Measurements from ENCODE around the gene ABCD2.
"Not testable (repeated sequence)": the region's sequence is repeated elsewhere in the genome, so short reads cannot be mapped to it uniquely, and the experiment has no call there.

The ABCD2 gene

GRCh38 chr12:39603065-39603464, 16.5 kb downstream of the ABCD2 start:
- Histone ChIP-seq H3K27me3 (ENCODE audit: low read depth) (no peaks in the 10 kb centered on the region; the same call in 1 of the 2 replicates), H3K4me3 (no peak overlapping the region), H3K4me1 (no peaks in the 10 kb centered on the region; the same call in 1 of the 2 replicates), H3K36me3 (replicated peaks) (no peaks in the 10 kb centered on the region), H3K9me3 (no peaks in the 10 kb centered on the region)
- DNase-seq (ENCODE audit: low spot score in 2 of 2), result no peak
- in situ Hi-C loops (cut with MboI; ENCODE audit: low sequenced_read_pairs), result no loop called here

- H3K4me3 ChIP-seq; in situ Hi-C loops (cut with MboI; ENCODE audit: low sequenced_read_pairs); H3K4me1 ChIP-seq; DNase-seq (ENCODE audit: low spot score in 2 of 2); H3K36me3 ChIP-seq (replicated peaks); H3K9me3 ChIP-seq; H3K27me3 ChIP-seq (ENCODE audit: low read depth): not testable (repeated sequence)
Observed at GRCh38 chr12:39601951-39602350, 17.7 kb downstream of the ABCD2 start.

DNA sequence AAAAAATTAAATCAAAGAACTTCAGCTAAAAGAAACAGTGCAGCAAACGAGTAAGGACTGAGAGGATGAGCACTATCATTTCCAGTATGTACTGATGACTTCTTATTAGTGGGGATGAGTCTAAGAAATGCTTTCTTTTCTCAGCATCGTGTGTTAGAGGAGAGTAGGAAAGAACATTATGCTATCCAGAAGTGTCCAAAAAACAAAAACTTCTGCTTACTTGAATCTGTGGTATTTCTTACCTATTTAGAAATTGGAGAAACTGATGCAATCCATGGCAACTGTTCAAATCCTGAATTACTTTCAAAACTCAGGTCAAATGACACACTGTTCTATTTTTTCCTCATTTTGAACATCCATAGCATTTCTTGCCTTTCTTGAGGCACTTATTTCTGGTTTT, 23.7 kb downstream of the ABCD2 start:
- no peaks in the 10 kb centered on the region for H3K36me3 ChIP-seq (replicated peaks)
- DNase-seq (ENCODE audit: low spot score in 2 of 2), result no peak
- H3K9me3 ChIP-seq, result no peaks in the 10 kb centered on the region
- H3K27me3 ChIP-seq (ENCODE audit: low read depth), result no peaks in the 10 kb centered on the region
- no peak overlapping the region for H3K4me3 ChIP-seq
- H3K4me1 ChIP-seq, result no peaks in the 10 kb centered on the region
- in situ Hi-C loops (cut with MboI; ENCODE audit: low sequenced_read_pairs), result no loop called here

GRCh38 chr12:39592295-39592694, 27.3 kb downstream of the ABCD2 start:
- Histone ChIP-seq H3K4me1 (no peaks in the 10 kb centered on the region), H3K27me3 (ENCODE audit: low read depth) (peaks cover 3% of the 10 kb centered on the region; the same call in 1 of the 2 replicates), H3K4me3 (no peak overlapping the region), H3K36me3 (replicated peaks) (no peaks in the 10 kb centered on the region), H3K9me3 (no peaks in the 10 kb centered on the region)
- no peak for DNase-seq (ENCODE audit: low spot score in 2 of 2)
- in situ Hi-C loops (cut with MboI; ENCODE audit: low sequenced_read_pairs), result no loop called here

DNA sequence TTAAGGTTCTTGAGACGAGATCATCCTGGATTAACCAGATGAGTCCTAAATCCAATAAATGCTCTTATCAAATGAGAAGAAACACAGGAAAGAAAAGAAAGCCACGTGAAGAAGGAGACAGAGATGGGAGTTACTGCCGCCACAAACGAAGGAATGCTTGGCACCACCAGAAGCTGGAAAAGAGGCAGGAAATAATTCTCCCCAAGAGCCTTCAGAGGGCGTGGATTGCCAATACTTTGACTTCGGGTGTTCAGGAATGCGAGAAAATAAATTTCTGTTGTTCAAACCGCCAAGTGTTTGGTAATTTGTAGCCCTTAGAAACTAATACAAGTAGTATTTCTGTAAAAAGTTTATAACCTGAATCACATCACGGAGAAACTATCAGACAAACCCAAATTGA, 31.3 kb downstream of the ABCD2 start:
- H3K9me3 ChIP-seq, result no peaks in the 10 kb centered on the region
- in situ Hi-C loops (cut with MboI; ENCODE audit: low sequenced_read_pairs), result no loop called here
- no peak overlapping the region for H3K4me3 ChIP-seq
- no peaks in the 10 kb centered on the region for H3K36me3 ChIP-seq (replicated peaks)
- H3K27me3 ChIP-seq (ENCODE audit: low read depth), result peaks cover 3% of the 10 kb centered on the region; the same call in 1 of the 2 replicates
- DNase-seq (ENCODE audit: low spot score in 2 of 2), result no peak
- no peaks in the 10 kb centered on the region for H3K4me1 ChIP-seq

DNA sequence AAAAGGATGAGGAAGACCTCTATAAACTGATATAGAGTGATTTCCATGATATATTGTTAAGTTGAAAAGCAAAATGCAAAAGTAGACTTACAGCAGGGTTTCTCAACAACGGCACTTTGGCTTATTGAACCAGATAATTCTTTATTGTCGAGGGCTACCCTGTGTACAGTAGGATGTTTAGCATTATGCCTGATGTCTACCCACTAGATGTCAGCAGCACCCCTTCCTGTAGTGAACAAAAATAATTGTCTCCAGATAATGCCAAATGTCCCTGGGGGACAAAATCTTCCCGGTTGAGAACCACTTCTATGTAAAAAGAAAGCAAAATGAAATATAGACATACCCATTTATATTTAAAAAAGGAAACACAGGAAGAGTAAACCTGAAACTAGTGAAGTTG, 32.4 kb downstream of the ABCD2 start:
- Histone ChIP-seq H3K4me1 (peaks cover 3% of the 10 kb centered on the region), H3K27me3 (ENCODE audit: low read depth) (peaks cover 3% of the 10 kb centered on the region; the same call in 1 of the 2 replicates), H3K4me3 (no peak overlapping the region), H3K36me3 (replicated peaks) (no peaks in the 10 kb centered on the region), H3K9me3 (no peaks in the 10 kb centered on the region)
- DNase-seq (ENCODE audit: low spot score in 2 of 2), result peak in 1 of 2 experiments; percentile 30
- in situ Hi-C loops (cut with MboI; ENCODE audit: low sequenced_read_pairs), result no loop called here

- DNase-seq (ENCODE audit: low spot score in 2 of 2), result no peak
Observed at GRCh38 chr12:39586816-39587215, 32.8 kb downstream of the ABCD2 start.

DNA sequence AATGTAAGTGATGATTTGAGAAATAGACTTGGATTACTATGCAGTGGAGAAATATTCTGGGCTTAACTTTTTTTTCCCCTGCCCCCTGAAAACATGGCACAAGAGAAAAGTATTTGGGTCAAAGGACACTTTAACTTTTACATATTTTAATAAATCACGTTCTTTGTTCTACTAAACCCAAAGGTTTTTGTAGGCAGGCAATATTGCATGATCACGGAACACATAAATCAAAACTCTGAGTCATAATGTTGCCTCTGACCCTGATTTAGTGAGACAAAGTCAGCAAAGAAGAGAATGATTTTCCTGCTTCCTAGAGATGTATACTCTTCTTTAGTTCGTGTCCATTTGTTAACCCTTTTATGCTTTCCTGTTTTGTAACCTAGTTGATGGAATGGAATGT, 38.0 kb downstream of the ABCD2 start:
- Histone ChIP-seq H3K36me3 (replicated peaks) (no peaks in the 10 kb centered on the region), H3K4me1 (peaks cover 12% of the 10 kb centered on the region), H3K9me3 (no peaks in the 10 kb centered on the region), H3K4me3 (no peak overlapping the region), H3K27me3 (ENCODE audit: low read depth) (no peaks in the 10 kb centered on the region)
- in situ Hi-C loops (cut with MboI; ENCODE audit: low sequenced_read_pairs), result no loop called here
- DNase-seq (ENCODE audit: low spot score in 2 of 2), result no peak

More at GRCh38 chr12:39586816-39587215, 32.8 kb downstream of the ABCD2 start:
- Histone ChIP-seq H3K4me1 (peaks cover 7% of the 10 kb centered on the region), H3K36me3 (replicated peaks) (no peaks in the 10 kb centered on the region), H3K9me3 (no peaks in the 10 kb centered on the region), H3K27me3 (ENCODE audit: low read depth) (peaks cover 3% of the 10 kb centered on the region; the same call in 1 of the 2 replicates), H3K4me3 (no peak overlapping the region)
- in situ Hi-C loops (cut with MboI; ENCODE audit: low sequenced_read_pairs), result no loop called here

- Histone ChIP-seq H3K4me3 (no peak overlapping the region), H3K27me3 (ENCODE audit: low read depth) (peaks cover 14% of the 10 kb centered on the region), H3K9me3 (no peaks in the 10 kb centered on the region; the same call in 1 of the 2 replicates), H3K36me3 (replicated peaks) (no peaks in the 10 kb centered on the region), H3K4me1 (peaks cover 12% of the 10 kb centered on the region)
- in situ Hi-C loops (cut with MboI; ENCODE audit: low sequenced_read_pairs), result no loop called here
- peak in 1 of 2 experiments; percentile 79 for DNase-seq (ENCODE audit: low spot score in 2 of 2)
Observed at GRCh38 chr12:39575498-39575875, 44.1 kb downstream of the ABCD2 start.

DNA sequence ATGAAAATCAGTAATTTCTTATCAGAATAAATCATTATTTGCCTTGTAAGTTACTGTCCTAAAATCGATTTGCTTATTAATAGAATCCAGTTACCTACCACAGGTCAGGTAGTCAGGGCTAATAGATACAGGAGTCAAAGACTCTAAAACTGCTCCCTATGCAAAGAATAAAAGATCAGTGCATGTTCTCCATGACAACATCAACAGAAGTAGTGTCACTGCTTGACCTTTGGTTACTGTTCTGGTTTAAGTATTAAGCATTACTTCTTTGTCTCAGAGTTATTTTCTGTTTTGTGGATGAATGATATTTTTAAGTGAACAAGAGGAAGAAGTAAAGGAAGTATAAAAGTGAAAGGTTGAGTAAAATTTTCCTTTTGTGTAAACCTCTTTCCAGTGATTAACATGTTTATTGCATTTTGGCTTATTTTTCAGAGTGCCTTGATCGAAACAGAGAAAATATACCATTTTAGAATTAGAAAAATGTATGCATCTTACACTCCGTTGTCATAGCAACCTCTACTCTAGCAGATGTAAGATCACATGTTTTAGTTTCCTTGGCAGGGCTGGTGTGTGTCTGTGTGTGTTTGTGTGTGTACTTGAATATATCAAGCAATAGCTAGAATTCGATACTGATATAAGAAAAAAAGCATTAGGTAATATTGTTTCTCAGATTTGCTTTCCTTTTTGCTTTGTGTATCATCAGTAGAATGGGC, 44.7 kb downstream of the ABCD2 start:
- DNase-seq (ENCODE audit: low spot score in 2 of 2), result no peak
- Histone ChIP-seq H3K9me3 (no peaks in the 10 kb centered on the region; the same call in 1 of the 2 replicates), H3K36me3 (replicated peaks) (no peaks in the 10 kb centered on the region), H3K27me3 (ENCODE audit: low read depth) (peaks cover 14% of the 10 kb centered on the region), H3K4me3 (no peak overlapping the region), H3K4me1 (peaks cover 12% of the 10 kb centered on the region)
- in situ Hi-C loops (cut with MboI; ENCODE audit: low sequenced_read_pairs), result no loop called here

DNA sequence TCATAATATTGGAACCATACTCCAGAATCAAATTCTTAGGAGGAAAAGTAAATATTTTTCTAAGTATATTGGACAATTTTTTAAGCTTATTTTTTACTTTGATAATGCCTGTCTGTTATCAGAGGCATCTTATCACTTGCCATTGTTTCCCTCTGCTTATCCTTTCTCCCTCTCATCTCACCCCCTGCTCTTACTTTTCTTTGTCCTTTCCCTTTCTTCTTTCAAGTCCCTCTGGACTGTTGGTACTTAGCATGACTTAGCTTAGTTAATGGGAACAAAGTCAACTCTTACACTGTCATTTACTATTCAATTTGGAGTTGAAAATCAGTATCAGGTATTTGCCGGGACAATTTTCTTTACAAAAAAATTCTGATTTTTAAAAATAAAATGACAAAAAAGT, 45.2 kb downstream of the ABCD2 start:
- no peak overlapping the region for H3K4me3 ChIP-seq
- no peaks in the 10 kb centered on the region; the same call in 1 of the 2 replicates for H3K9me3 ChIP-seq
- DNase-seq (ENCODE audit: low spot score in 2 of 2), result no peak
- peaks cover 12% of the 10 kb centered on the region for H3K4me1 ChIP-seq
- peaks cover 14% of the 10 kb centered on the region for H3K27me3 ChIP-seq (ENCODE audit: low read depth)
- no peaks in the 10 kb centered on the region for H3K36me3 ChIP-seq (replicated peaks)
- in situ Hi-C loops (cut with MboI; ENCODE audit: low sequenced_read_pairs), result no loop called here

DNA sequence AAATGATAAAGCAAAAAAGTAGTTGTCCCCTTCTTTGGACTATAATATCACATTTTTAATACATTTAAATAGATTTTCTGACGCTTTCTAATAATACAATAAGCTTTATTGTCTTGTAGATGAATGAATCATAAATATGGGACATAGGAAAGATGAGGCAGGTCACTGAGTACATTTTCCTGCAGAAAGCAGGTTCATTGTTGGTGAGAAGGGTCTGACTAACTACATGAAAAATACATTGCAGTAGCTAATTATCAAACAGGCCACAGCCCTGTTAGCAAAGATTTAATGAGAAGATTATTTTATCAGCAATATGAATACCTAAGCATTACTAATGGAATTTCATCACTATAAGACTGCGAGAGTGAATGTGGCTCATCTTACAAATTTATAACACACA, 45.6 kb downstream of the ABCD2 start:
- H3K9me3 ChIP-seq, result no peaks in the 10 kb centered on the region; the same call in none of the 2 replicates
- no peak for DNase-seq (ENCODE audit: low spot score in 2 of 2)
- H3K36me3 ChIP-seq (replicated peaks), result no peaks in the 10 kb centered on the region
- H3K4me3 ChIP-seq, result no peak overlapping the region
- peaks cover 12% of the 10 kb centered on the region for H3K4me1 ChIP-seq
- peaks cover 14% of the 10 kb centered on the region for H3K27me3 ChIP-seq (ENCODE audit: low read depth)
- in situ Hi-C loops (cut with MboI; ENCODE audit: low sequenced_read_pairs), result no loop called here

- in situ Hi-C loops (cut with MboI; ENCODE audit: low sequenced_read_pairs), result no loop called here
- no peak overlapping the region for H3K4me3 ChIP-seq
- H3K27me3 ChIP-seq (ENCODE audit: low read depth), result peaks cover 14% of the 10 kb centered on the region
- no peaks in the 10 kb centered on the region for H3K36me3 ChIP-seq (replicated peaks)
- H3K4me1 ChIP-seq, result peaks cover 12% of the 10 kb centered on the region
- no peaks in the 10 kb centered on the region; the same call in none of the 2 replicates for H3K9me3 ChIP-seq
- no peak for DNase-seq (ENCODE audit: low spot score in 2 of 2)
Observed at GRCh38 chr12:39572551-39572950, 47.1 kb downstream of the ABCD2 start.

GRCh38 chr12:39571351-39571750, 48.3 kb downstream of the ABCD2 start:
- no peaks in the 10 kb centered on the region for H3K36me3 ChIP-seq (replicated peaks)
- peaks cover 12% of the 10 kb centered on the region for H3K4me1 ChIP-seq
- DNase-seq (ENCODE audit: low spot score in 2 of 2), result no peak
- H3K4me3 ChIP-seq, result no peak overlapping the region
- in situ Hi-C loops (cut with MboI; ENCODE audit: low sequenced_read_pairs), result no loop called here
- H3K9me3 ChIP-seq, result no peaks in the 10 kb centered on the region; the same call in none of the 2 replicates
- peaks cover 14% of the 10 kb centered on the region for H3K27me3 ChIP-seq (ENCODE audit: low read depth)

All from HAP-1 (cell line).